ENCODE measurements around the gene PTPRJ. TPM values are rescaled to one million over a fixed set of nuclear protein-coding genes. Genes with fewer than 3 reads are reported as not detected.

The PTPRJ gene
- total and polyA plus RNA-seq, 2 of the 13 experiments (the other 11 are each of a cell fraction or from before 2014, with no cell fraction given): 1.0 to 1.2 TPM

GRCh38 chr11:48182860-48183526 is 202.6 kb downstream of the PTPRJ start:
- Histone ChIP-seq H4K20me1 (ENCODE audit: insufficient read depth, low read length) (no peaks in the 10 kb centered on the region), H3K9me3 (ENCODE audit: low read length) (no peaks in the 10 kb centered on the region), H3K27me3 (ENCODE audit: control insufficient read depth in 1 of 2, insufficient read depth in 2 of 2, low read length in 2 of 2) (no peaks in the 10 kb centered on the region), H3K4me1 (ENCODE audit: insufficient read depth, low read length) (no peaks in the 10 kb centered on the region), H3K79me2 (ENCODE audit: insufficient read depth, low read length) (no peaks in the 10 kb centered on the region), H3K4me2 (ENCODE audit: low read depth, low read length) (no peak overlapping the region), H3K4me3 (replicated peaks in 1 of 3; ENCODE audit: insufficient read depth in 1 of 3, low read depth in 2 of 3, low read length in 3 of 3) (no peak overlapping the region), H3K27ac (ENCODE audit: extremely low read length, insufficient read depth, low read length) (no peak overlapping the region), H2AFZ (ENCODE audit: low read length) (no peak overlapping the region), H3K9ac (ENCODE audit: insufficient read depth, low read depth, low read length) (no peak overlapping the region), H3K36me3 (replicated peaks in 1 of 2; ENCODE audit: control insufficient read depth in 1 of 2, insufficient read depth in 2 of 2, low read length in 2 of 2) (no peaks in the 10 kb centered on the region)
- ChIA-PET POLR2A (no interaction called here), CTCF (ENCODE audit: low intra/inter-chr PET ratio, low total read pairs) (no interaction called here)
- DNase-seq (ENCODE audit: low spot score): no peak
- no peak for TF ChIP-seq ZBTB1 (CRISPR knock-in tag; IDR thresholded peaks at IDR 0.05; ENCODE audit: borderline replicate concordance)
- TF ChIP-seq ZNF180 (CRISPR knock-in tag; IDR thresholded peaks at IDR 0.05; ENCODE audit: borderline replicate concordance, low read depth): no peak
- no peak for TF ChIP-seq GZF1 (CRISPR knock-in tag; IDR thresholded peaks at IDR 0.05)
- no peak for TF ChIP-seq ZNF124 (CRISPR knock-in tag; IDR thresholded peaks at IDR 0.05)
- TF ChIP-seq MAF1 (CRISPR knock-in tag; IDR thresholded peaks at IDR 0.05; ENCODE audit: borderline replicate concordance): no peak
- TF ChIP-seq HOXA3 (CRISPR knock-in tag; IDR thresholded peaks at IDR 0.05): no peak
- no peak for TF ChIP-seq KDM1A (CRISPR knock-in tag; IDR thresholded peaks at IDR 0.05)
- no peak for TF ChIP-seq MLLT10 (CRISPR knock-in tag; IDR thresholded peaks at IDR 0.05)
- TF ChIP-seq SOX13 (IDR thresholded peaks at IDR 0.05): no peak
- no peak for TF ChIP-seq SOX13 (CRISPR knock-in tag; conservative IDR thresholded peaks at IDR 0.05 in 1 of 2, IDR thresholded peaks at IDR 0.05 in 1 of 2)
- TF ChIP-seq KDM5A (IDR thresholded peaks at IDR 0.05; ENCODE audit: borderline replicate concordance, low read length): no peak
- BruUV-seq (replicated peaks): no TSS peak
- in situ Hi-C loops (cut with HindIII; ENCODE audit: extremely low pct_ligation_motif_present, low pct_unique_long_range_greater_than_20kb): no loop called here
- intact Hi-C loops (cut with micrococcal nuclease; ENCODE audit: unreplicated experiment): no loop called here
- no peak for ATAC-seq
- WGBS (ENCODE audit: low lambda C conversion rate): 3% methylated on average over 4 of the region's 4 CpGs
- FAIRE-seq: no peak
